NCI-H187 (cell line): ENCODE results near the gene HOXA9.
A peak's percentile ranks its signal among the peaks of the same experiment; 100 is the strongest.

ENCODE experiments used
- DNase-seq, 2 experiments: peaks; one replicate each; lab custom pipeline; 2025; lab: John Stamatoyannopoulos, UW

Gene HOXA9

DNA sequence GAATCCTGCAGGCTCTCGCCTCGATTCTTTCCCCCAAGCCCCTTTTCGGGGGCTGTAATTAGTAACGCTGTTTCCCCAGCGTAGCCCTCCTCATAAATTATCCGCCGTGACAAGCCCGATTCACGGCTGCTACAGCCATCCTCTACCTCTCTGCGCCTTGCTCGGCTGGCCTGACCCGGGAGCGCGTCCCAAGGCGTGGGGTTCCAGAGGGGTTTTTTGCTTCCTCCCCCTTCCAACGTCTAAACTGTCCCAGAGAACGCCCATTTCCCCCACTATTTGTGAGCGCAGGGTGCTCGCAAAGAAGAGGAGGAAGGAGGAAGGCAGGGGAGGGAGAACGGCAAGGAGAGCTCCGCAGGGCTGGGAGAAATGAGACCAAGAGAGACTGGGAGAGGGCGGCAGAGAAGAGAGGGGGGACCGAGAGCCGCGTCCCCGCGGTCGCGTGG is 22.7 kb downstream of the HOXA9 start:
- DNase-seq, result no peak

GRCh38 chr7:27141923-27142579 is 23.3 kb downstream of the HOXA9 start:
- no peak for DNase-seq

GRCh38 chr7:27141137-27141922 is 24.0 kb downstream of the HOXA9 start:
- no peak for DNase-seq

GRCh38 chr7:27140126-27140857 is 25.0 kb downstream of the HOXA9 start:
- DNase-seq, result no peak

DNA sequence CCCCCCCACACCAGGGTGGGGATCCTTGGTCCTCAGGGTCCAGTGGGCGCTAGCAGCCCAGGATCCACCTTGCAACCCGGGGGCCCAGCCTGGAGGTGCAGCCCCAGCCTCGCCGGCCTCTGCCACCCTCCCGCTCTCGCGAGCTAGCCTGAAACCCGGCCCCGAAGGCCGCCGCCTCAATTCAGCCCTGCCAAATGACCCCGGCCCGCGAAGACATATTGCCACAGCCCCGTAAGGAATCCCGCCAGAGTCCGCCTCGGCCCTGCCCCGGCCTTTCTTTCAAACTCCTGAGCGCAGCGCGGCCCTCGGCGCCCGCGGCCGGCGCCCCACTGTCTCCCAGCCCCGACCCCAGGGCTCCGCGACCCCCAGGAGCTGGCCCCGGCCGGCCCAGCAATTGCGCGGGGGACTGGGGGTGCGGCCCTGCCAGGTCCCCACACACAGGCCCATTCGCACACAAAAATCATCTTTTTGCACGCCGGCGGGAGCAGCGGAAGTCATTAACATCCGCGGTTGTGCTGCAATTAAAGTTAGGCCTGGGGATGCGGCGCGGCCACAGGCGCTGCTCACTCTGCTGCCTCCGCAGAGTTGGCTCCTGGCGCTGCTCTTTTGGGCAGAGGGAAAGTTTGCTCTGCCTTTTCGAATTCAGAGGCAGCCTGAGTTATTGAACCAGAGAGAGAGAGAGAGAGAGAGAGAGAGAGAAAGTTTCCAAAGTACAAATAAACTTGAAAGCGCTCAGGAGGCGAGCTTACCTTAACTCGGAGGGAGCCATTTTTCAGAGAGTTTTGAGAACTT is 25.8 kb downstream of the HOXA9 start:
- no peak for DNase-seq

GRCh38 chr7:27138985-27139333 is 26.4 kb downstream of the HOXA9 start:
- no peak for DNase-seq

DNA sequence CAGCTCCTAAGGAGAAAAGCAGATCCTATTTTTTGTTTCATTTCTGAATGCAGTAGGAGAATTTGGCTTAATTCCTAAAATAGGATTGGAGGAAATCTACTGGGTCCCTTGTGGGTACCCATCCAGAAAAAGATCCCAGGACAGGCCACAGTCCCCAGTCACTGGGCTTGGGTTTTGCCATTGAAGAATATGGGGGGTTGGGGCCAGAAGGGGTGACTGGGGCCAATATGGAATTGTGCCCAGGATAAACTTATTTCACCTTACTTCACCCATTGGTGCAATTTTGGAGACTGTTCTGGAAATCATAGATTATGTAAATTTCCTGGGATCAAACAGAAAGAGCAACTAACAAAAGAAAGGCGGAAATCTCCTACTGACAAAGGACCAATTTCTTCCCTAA is 26.9 kb downstream of the HOXA9 start:
- DNase-seq, result no peak

GRCh38 chr7:27137640-27138315 is 27.6 kb downstream of the HOXA9 start:
- DNase-seq, result no peak

GRCh38 chr7:27134392-27134791 is 30.9 kb downstream of the HOXA9 start:
- DNase-seq, result no peak

- no peak for DNase-seq
Measured at GRCh38 chr7:27133409-27134231, 31.7 kb downstream of the HOXA9 start.

DNA sequence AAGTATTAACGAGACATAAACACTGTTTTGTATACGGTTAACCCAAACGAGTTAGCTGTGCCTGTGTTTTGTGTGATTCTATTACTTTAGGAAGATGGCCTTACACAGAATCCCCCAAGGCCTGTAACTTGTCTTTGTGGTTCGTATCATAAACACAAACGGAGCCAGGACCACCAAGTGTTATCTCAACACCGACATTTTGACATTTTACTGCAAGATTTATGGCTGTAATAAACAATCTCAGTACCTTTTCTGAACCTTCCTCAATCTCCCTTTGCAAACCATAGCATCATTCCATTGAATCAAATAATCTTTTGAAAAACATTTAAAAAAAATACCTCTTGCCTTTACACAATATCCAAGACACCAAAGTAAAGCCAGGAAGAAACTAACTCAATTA is 32.4 kb downstream of the HOXA9 start:
- DNase-seq, result no peak

GRCh38 chr7:27132214-27132613 is 33.1 kb downstream of the HOXA9 start:
- DNase-seq, result no peak

GRCh38 chr7:27131390-27131819 is 33.9 kb downstream of the HOXA9 start:
- peak in 1 of 2 experiments; percentile 51 for DNase-seq

DNA sequence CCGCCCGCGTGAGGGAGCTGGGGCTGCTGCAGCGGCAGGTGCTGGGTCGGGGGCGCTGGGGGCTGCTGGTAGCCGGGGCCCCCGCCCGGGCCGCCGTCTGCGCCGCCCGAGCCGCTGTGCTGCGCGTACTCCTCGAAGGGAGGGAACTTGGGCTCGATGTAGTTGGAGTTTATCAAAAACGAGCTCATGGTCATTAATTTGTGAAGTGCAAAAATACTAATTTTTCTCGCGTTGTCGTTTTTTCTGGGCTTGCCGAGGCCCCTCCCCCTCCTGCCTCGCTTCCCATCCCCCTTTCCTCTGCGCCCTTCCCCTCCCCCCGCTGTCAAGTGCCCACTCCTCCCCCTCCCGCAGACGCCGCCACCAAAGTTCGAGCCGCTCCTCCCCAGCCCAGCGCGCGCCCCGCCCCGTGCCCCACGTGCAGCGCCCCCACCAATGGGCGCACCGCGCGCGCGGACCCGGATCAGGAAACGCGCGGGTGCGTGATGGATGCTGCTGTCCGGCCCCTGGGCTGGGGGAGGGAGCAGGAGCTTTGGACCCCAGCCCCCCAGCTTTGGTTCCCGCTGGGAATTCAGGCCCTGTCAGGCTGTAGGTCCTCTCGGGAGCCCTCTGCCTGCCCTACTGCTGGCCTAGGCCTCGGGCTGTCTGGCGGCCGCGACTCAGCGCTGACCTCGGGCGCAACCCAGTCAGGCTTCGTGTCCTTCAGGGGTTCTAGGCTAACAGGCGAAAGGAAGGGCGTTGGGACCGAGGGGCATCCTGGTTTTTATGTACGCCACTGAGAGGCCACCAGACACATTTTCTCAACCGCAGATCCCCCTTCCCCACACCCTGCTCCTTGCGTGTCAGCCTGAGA is 34.6 kb downstream of the HOXA9 start, which contains the start of gene HOXA4:
Gene HOXA4, minus strand, starts transcription at position 218 of the 850 bp plus-strand sequence. Its CDS starts 24 bp downstream, at position 194.
- DNase-seq, result peak; percentile 70 to 75

DNA sequence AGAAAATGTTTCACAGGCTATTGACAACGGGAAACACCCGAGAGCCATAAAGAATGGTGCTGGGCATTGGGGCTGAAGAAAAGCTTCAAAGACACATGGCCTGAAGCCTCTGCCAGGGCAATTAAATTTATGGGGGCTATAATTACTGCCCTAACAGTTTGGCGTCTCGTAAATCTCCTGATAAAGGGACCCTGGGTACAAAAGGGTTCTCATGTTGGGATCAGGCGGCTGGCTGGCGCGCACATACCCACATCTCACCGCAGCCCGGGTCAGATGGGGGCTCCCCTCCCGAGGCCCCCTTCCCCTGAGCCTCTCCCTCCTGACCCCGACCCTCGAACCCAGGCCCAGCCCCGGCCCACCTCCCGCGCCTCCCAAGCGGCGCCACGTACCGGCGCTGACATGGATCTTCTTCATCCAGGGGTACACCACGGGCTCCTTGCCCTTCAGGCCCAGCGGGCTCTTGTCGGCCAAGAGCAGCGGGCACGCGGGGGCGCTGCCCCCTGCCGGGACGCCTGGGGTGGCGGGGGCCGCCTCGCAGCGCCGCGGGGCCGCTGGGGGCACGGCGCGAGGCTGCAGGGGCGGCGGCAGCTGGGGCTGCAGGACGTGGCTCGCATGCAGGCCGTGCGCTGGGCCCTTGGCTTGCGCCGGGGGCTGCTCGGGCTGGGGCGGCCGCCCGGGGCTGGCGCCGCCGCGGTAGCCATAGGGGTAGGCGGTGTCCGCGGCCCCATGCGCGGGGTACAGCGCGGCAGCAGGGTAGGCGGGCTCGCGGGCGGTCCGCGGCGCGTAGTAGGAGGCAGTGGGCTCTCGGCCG is 35.4 kb downstream of the HOXA9 start:
- DNase-seq, result no peak

GRCh38 chr7:27128776-27129728 is 36.3 kb downstream of the HOXA9 start:
- DNase-seq, result no peak

- DNase-seq, result no peak
Measured at GRCh38 chr7:27128034-27128433, 37.3 kb downstream of the HOXA9 start.
